ENCODE measurements around the gene RHBDL2.

GRCh38 chr1:38889589-38889988 lies 52.0 kb downstream of the RHBDL2 start:
- TF ChIP-seq POLR2AphosphoS5 (IDR thresholded peaks at IDR 0.05; ENCODE audit: low read depth) (no peak), EZH2phosphoT487 (IDR thresholded peaks at IDR 0.05; ENCODE audit: unreplicated experiment) (no peak), CTCF (conservative IDR thresholded peaks at IDR 0.05; ENCODE audit: low read depth in 2 of 2) (no peak), EZH2 (IDR thresholded peaks at IDR 0.05; ENCODE audit: low read depth, unreplicated experiment) (no peak), CREB1 (CRISPR knock-in tag; IDR thresholded peaks at IDR 0.05; ENCODE audit: low read depth) (no peak), ETS1 (IDR thresholded peaks at IDR 0.05) (no peak), JUNB (IDR thresholded peaks at IDR 0.05; ENCODE audit: unreplicated experiment) (no peak), REST (IDR thresholded peaks at IDR 0.05; ENCODE audit: unreplicated experiment) (no peak), STAT1 (IDR thresholded peaks at IDR 0.05; ENCODE audit: unreplicated experiment) (no peak)
